ENCODE measurements around the gene SAE1. TPM values are rescaled to one million over a fixed set of nuclear protein-coding genes. Genes with fewer than 3 reads are reported as not detected.

SAE1 gene
- total and polyA plus RNA-seq, 2 of the 4 experiments (the other 2 are of a cell fraction) = 165 to 184 TPM

GRCh38 chr19:47197141-47197540, 66.5 kb downstream of the SAE1 start:
- H3K36me3 ChIP-seq (ENCODE audit: control insufficient read depth, insufficient read depth, low read length) = peaks cover 22% of the 10 kb centered on the region
- no peak overlapping the region for H2AFZ ChIP-seq (replicated peaks; ENCODE audit: low read length, poor library complexity)
- no peak overlapping the region for H3K27ac ChIP-seq (ENCODE audit: insufficient read depth, low read length)
- no peak overlapping the region for H2AK5ac ChIP-seq (ENCODE audit: low read depth, low read length)
- ChIA-PET CTCF (no interaction called here), POLR2A (ENCODE audit: unreplicated experiment) (no interaction called here)
- no peak overlapping the region for H2AK9ac ChIP-seq (replicated peaks; ENCODE audit: low read depth, low read length, poor library complexity)
- no peak for DNase-seq
- H4K20me1 ChIP-seq (ENCODE audit: insufficient read depth, low read length) = peaks cover 3% of the 10 kb centered on the region
- H3K4me2 ChIP-seq (ENCODE audit: low read depth, low read length) = no peak overlapping the region
- in situ Hi-C loops (cut with MboI; ENCODE audit: low sequenced_read_pairs) = no loop called here
- no peak overlapping the region for H3K4me3 ChIP-seq (ENCODE audit: insufficient read depth, low read depth, low read length)
- peaks cover 1% of the 10 kb centered on the region; the same call in 1 of the 2 replicates for H3K4me1 ChIP-seq (ENCODE audit: control insufficient read depth, insufficient read depth, low read length)
- H3K9me1 ChIP-seq (ENCODE audit: insufficient read depth, low read length) = peaks cover 12% of the 10 kb centered on the region; the same call in 1 of the 2 replicates
- no peak overlapping the region for H3K23ac ChIP-seq (ENCODE audit: low read depth, low read length)
- H3K27me3 ChIP-seq (ENCODE audit: control insufficient read depth, insufficient read depth, low read length) = no peaks in the 10 kb centered on the region
- ATAC-seq (ENCODE audit: low read depth) = no peak
- H3K9ac ChIP-seq (ENCODE audit: low read depth, low read length) = no peak overlapping the region
- BruUV-seq (replicated peaks) = no TSS peak
- H4K91ac ChIP-seq (ENCODE audit: insufficient read depth, low read depth, low read length) = no peak overlapping the region
- H3K4ac ChIP-seq (ENCODE audit: low read depth, low read length) = no peak overlapping the region
- no peak overlapping the region for H3K56ac ChIP-seq (ENCODE audit: extremely low read depth, insufficient read depth, low read length)
- H3K9me3 ChIP-seq (ENCODE audit: control insufficient read depth, insufficient read depth, low read length) = no peaks in the 10 kb centered on the region
- intact Hi-C loops (cut with micrococcal nuclease) = no loop called here
- H3K79me1 ChIP-seq (ENCODE audit: low read depth in 1 of 2, low read length in 2 of 2) = peaks cover 16 to 65% of the 10 kb centered on the region in 2 experiments
- no peak overlapping the region for H2BK5ac ChIP-seq (ENCODE audit: low read depth, low read length, poor library complexity, severe bottlenecking)
- WGBS, 2 experiments (ENCODE audit: extremely low coverage in 2 of 2, insufficient read length in 1 of 2) = 80% methylated on average over 1 of the region's 4 CpGs; no CpG with 5 or more reads in 1 of the 2 experiments
- H2BK120ac ChIP-seq (ENCODE audit: low read depth, low read length) = no peak overlapping the region
- no peak overlapping the region for H3K18ac ChIP-seq (ENCODE audit: low read depth, low read length)
- H2BK15ac ChIP-seq (ENCODE audit: low read depth, low read length) = no peak overlapping the region
- no peak overlapping the region for H4K5ac ChIP-seq (ENCODE audit: low read depth, low read length)
- no peak overlapping the region for H4K8ac ChIP-seq (ENCODE audit: low read depth in 2 of 2, low read length in 2 of 2)
- H2BK20ac ChIP-seq (ENCODE audit: low read depth, low read length) = no peak overlapping the region
- no peak overlapping the region for H3K14ac ChIP-seq (replicated peaks; ENCODE audit: low read depth, low read length)
- TF ChIP-seq BHLHE40 (IDR thresholded peaks at IDR 0.05; ENCODE audit: low read depth, low read length) = no peak
- TF ChIP-seq NFE2L2 (IDR thresholded peaks at IDR 0.05; ENCODE audit: low read depth, low read length) = no peak
- TF ChIP-seq POLR2A (IDR thresholded peaks at IDR 0.05; ENCODE audit: low read depth, low read length) = no peak
- TF ChIP-seq MAFK (IDR thresholded peaks at IDR 0.05; ENCODE audit: low read depth, low read length) = no peak
- TF ChIP-seq RFX5 (IDR thresholded peaks at IDR 0.05; ENCODE audit: low read depth, low read length) = no peak
- no peak for TF ChIP-seq CEBPB (IDR thresholded peaks at IDR 0.05; ENCODE audit: low read depth, low read length)
- no peak for TF ChIP-seq CHD1 (IDR thresholded peaks at IDR 0.05; ENCODE audit: low read depth, low read length)
- no peak for TF ChIP-seq SMC3 (IDR thresholded peaks at IDR 0.05; ENCODE audit: low read depth, low read length)
- TF ChIP-seq RCOR1 (IDR thresholded peaks at IDR 0.05; ENCODE audit: insufficient replicate concordance, low read length) = no peak
- no peak for TF ChIP-seq MXI1 (IDR thresholded peaks at IDR 0.05; ENCODE audit: borderline replicate concordance, low read depth, low read length)
- no peak for TF ChIP-seq USF2 (IDR thresholded peaks at IDR 0.05; ENCODE audit: low read depth, low read length)
- TF ChIP-seq MAZ (IDR thresholded peaks at IDR 0.05; ENCODE audit: borderline replicate concordance, low read depth, low read length) = no peak
- TF ChIP-seq ELK1 (IDR thresholded peaks at IDR 0.05; ENCODE audit: borderline replicate concordance, low read depth, low read length) = no peak
- TF ChIP-seq CTCF (conservative IDR thresholded peaks at IDR 0.05; ENCODE audit: low read depth, low read length) = no peak
- dilution Hi-C loops (cut with HindIII; ENCODE audit: low sequenced_read_pairs, unreplicated experiment) = no loop called here

All from IMR-90 (cell line).